Measurements from ENCODE around the gene SKI. TPM values are rescaled to one million over a fixed set of nuclear protein-coding genes. Genes with fewer than 3 reads are reported as not detected.

The SKI gene
- total and polyA plus RNA-seq, 9 of the 15 experiments (the other 6 are each of a cell fraction or from before 2014, with no cell fraction given) = 0.10 to 60.5 (median 4.6) TPM

GRCh38 chr1:2215909-2216766 is 12.0 kb upstream of the SKI start:
- in situ Hi-C loops (cut with MboI) (no loop called here), intact Hi-C loops (cut with micrococcal nuclease) (no loop called here)
- no TSS peak for BruUV-seq (replicated peaks)
- ChIA-PET CTCF (ENCODE audit: low intra/inter-chr PET ratio) (no interaction called here), POLR2A (interaction anchor here (0.6 to 4.4 kb wide), 2 partner anchors 9 to 14 kb away, joined by 3 to 22 read pairs; no protein-coding TSS in a partner anchor)
- TF ChIP-seq YY1 (IDR thresholded peaks at IDR 0.05; ENCODE audit: borderline replicate concordance in 1 of 3, control insufficient read depth in 1 of 3, extremely low read depth in 1 of 3, insufficient read depth in 3 of 3, insufficient read length in 1 of 3, insufficient replicate concordance in 2 of 3, low read depth in 1 of 3, low read length in 2 of 3) (no peak), USF1 (CRISPR knock-in tag; IDR thresholded peaks at IDR 0.05) (0 out of 2 replicates have a peak, but pooled peaks have one; percentile 8), POLR2G (IDR thresholded peaks at IDR 0.05; ENCODE audit: low read depth, low read length) (0 out of 2 replicates have a peak, but pooled peaks have one; percentile 28), ZSCAN32 (CRISPR knock-in tag; IDR thresholded peaks at IDR 0.05) (no peak)
- Histone ChIP-seq H3K4me1 (replicated peaks in 1 of 2; ENCODE audit: control insufficient read depth in 2 of 2, insufficient read depth in 2 of 2, low read length in 2 of 2) (peaks cover 20 to 46% of the 10 kb centered on the region in 2 experiments), H3K9me1 (ENCODE audit: control insufficient read depth, insufficient read depth, low read length) (no peaks in the 10 kb centered on the region), H3K36me3 (ENCODE audit: control insufficient read depth, insufficient read depth, low read length) (no peaks in the 10 kb centered on the region), H4K20me1 (replicated peaks; ENCODE audit: control insufficient read depth, insufficient read depth, low read length) (no peaks in the 10 kb centered on the region), H3K27ac (ENCODE audit: extremely low read depth, low read depth, low read length) (no peak overlapping the region), H3K9ac (ENCODE audit: insufficient read depth in 1 of 2, low read depth in 2 of 2, low read length in 2 of 2) (peak overlapping the region in 1 of 2 experiments; percentile 19; a peak in 1 of 4 replicates), H3K4me2 (ENCODE audit: insufficient read depth, low read length) (no peak overlapping the region), H3K4me3 (no peak overlapping the region), H2AFZ (ENCODE audit: low read depth, low read length) (no peak overlapping the region), H3K79me2 (ENCODE audit: control insufficient read depth, insufficient read depth, low read length) (no peaks in the 10 kb centered on the region), H3K27me3 (ENCODE audit: control insufficient read depth in 2 of 2, insufficient read depth in 2 of 2, low read length in 2 of 2) (no peaks in the 10 kb centered on the region), H3K9me3 (replicated peaks; ENCODE audit: control insufficient read depth, insufficient read depth, low read depth, low read length) (no peaks in the 10 kb centered on the region)
- DNase-seq (ENCODE audit: extremely low read depth in 1 of 4, low spot score in 3 of 4) (no peak), FAIRE-seq (no peak), ATAC-seq (no peak)
- WGBS (ENCODE audit: insufficient coverage, low coverage, missing lambda C conversion rate) = 42% methylated on average over 21 of the region's 25 CpGs

All from K562 (cell line).